Bronchial epithelial cell (primary cell): ENCODE data around the gene MYO18A. TPM values are rescaled to one million over a fixed set of nuclear protein-coding genes. Genes with fewer than 3 reads are reported as not detected.

ENCODE experiments used
- DNase-seq: peaks from one replicate; pipeline ENCODE4 v3.0.0-alpha.2; 2010; ENCODE audit warnings: low read depth
- FAIRE-seq: peaks from 2 replicates; lab custom pipeline; 2011; peaks lifted over from hg19 to GRCh38; lab: Jason Lieb, UNC
- H3K27me3 ChIP-seq: 2 replicates; pipeline ENCODE4 v1.5.1; 2011; ENCODE audit warnings: low read length; ENCODE audit not compliant: control insufficient read depth, insufficient read depth
- H3K36me3 ChIP-seq: 2 replicates; pipeline ENCODE4 v1.5.1; 2011; ENCODE audit warnings: low read length; ENCODE audit not compliant: control insufficient read depth, insufficient read depth
- H3K4me3 ChIP-seq: 2 replicates; pipeline ENCODE4 v1.5.1; 2011; ENCODE audit warnings: mild to moderate bottlenecking, low read depth, low read length, control low read depth
- total RNA-seq: library from RNA; depleted of rRNA; stranded (reverse); fragments of >200 nt; gene quantifications from 2 replicates; pipeline ENCODE4 v1.2.1, GENCODE V29; 2014
- TF ChIP-seq, protein P1 (sequence below): IDR thresholded peaks from 2 replicates; pipeline ENCODE4 v1.5.1; 2011; ENCODE audit warnings: mild to moderate bottlenecking, moderate library complexity, low read length, control low read depth, inconsistent platforms; ENCODE audit not compliant: insufficient read depth, severe bottlenecking

MYO18A gene
- total RNA-seq, 1 donor from 2014 or later: 23.4 TPM

DNA sequence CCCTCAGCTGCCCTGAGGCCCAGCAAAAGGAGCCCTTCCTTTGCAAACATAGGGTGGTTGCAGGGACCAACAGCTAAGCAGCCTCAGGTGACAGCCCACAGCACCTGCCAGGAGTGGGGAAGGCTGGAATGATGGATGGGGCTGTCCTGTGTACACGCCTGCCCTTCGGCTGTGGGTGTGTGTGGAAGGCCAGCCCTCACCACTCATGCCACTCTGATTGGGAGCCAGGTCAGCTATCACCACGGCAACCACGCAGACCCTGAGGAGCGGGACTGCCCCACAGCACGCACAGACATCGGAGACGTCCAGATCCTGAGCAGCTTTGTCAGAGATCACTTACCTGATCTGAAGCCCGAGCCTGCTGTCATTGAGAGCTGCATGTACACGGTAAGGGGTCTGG, 125.4 kb downstream of the MYO18A start:
- TF ChIP-seq, protein P1, sequence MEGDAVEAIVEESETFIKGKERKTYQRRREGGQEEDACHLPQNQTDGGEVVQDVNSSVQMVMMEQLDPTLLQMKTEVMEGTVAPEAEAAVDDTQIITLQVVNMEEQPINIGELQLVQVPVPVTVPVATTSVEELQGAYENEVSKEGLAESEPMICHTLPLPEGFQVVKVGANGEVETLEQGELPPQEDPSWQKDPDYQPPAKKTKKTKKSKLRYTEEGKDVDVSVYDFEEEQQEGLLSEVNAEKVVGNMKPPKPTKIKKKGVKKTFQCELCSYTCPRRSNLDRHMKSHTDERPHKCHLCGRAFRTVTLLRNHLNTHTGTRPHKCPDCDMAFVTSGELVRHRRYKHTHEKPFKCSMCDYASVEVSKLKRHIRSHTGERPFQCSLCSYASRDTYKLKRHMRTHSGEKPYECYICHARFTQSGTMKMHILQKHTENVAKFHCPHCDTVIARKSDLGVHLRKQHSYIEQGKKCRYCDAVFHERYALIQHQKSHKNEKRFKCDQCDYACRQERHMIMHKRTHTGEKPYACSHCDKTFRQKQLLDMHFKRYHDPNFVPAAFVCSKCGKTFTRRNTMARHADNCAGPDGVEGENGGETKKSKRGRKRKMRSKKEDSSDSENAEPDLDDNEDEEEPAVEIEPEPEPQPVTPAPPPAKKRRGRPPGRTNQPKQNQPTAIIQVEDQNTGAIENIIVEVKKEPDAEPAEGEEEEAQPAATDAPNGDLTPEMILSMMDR: no peak
- FAIRE-seq (no peak), DNase-seq (no peak)
- Histone ChIP-seq H3K4me3 (no peak overlapping the region), H3K27me3 (peaks cover 8% of the 10 kb centered on the region), H3K36me3 (no peaks in the 10 kb centered on the region)

DNA sequence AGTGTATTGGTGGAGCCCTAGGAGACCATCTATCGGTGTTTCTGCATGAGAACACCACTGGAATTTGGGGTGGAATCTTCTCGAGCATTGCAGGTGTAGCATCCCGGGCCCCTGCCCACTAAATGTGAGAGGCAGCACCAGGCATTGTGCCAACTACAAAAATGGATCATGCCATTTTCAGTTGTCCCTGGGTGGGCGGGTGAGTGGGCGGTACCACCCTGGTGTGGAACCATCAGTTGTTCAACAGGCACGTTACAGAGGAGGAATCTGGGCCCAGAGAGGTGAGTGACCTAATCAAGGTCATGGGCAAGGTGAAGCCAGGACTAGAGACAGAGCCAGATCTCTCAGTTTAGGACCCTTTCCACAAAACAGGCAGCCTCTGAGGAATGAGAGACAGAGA, 128.5 kb downstream of the MYO18A start:
- TF ChIP-seq, protein P1: no peak
- DNase-seq (no peak), FAIRE-seq (no peak)
- H3K36me3 ChIP-seq: no peaks in the 10 kb centered on the region
- no peak overlapping the region for H3K4me3 ChIP-seq
- peaks cover 13% of the 10 kb centered on the region for H3K27me3 ChIP-seq

DNA sequence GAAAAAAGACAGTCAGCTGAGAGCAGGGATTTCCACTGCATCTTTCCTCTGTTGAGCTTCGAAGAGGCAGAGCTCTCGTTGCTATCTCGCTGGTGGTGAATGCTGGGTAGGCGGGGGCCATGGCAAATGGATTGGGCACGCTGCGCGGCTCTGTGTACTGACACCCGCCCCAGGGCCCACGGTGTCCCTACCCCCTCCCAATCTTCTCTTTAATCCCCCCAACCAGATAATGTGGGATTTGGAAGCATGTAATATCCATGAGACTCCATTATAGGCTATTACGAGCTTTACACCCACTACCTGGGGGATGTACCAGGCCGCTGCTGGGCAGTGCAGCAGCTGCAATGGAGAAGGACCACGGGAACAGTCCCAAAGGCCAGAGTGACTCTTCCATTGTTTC, 129.0 kb downstream of the MYO18A start:
- H3K4me3 ChIP-seq: no peak overlapping the region
- H3K27me3 ChIP-seq: peaks cover 13% of the 10 kb centered on the region
- no peak for FAIRE-seq
- no peaks in the 10 kb centered on the region for H3K36me3 ChIP-seq
- no peak for DNase-seq
- TF ChIP-seq, protein P1: no peak

- H3K36me3 ChIP-seq: no peaks in the 10 kb centered on the region
- DNase-seq: no peak
- H3K27me3 ChIP-seq: peaks cover 7% of the 10 kb centered on the region
- TF ChIP-seq, protein P1: no peak
- FAIRE-seq: no peak
- no peak overlapping the region for H3K4me3 ChIP-seq
Measured at GRCh38 chr17:29050176-29050575, 130.0 kb downstream of the MYO18A start.

- FAIRE-seq (no peak), DNase-seq (no peak)
- H3K4me3 ChIP-seq: no peak overlapping the region
- H3K27me3 ChIP-seq: peaks cover 5% of the 10 kb centered on the region
- no peaks in the 10 kb centered on the region for H3K36me3 ChIP-seq
- TF ChIP-seq, protein P1: no peak
Measured at GRCh38 chr17:29049541-29050145, 130.6 kb downstream of the MYO18A start.
